Activated CD4-positive, alpha-beta T cell treated with anti-CD3 and anti-CD28 coated beads, Interleukin-2, amount 10 ng/mL, durations not matched to agents 7 days and 5 days (primary cell): ENCODE measurements around the gene CGREF1. TPM values are rescaled to one million over a fixed set of nuclear protein-coding genes. Genes with fewer than 3 reads are reported as not detected.
"Not testable (repeated sequence)": the region's sequence is repeated elsewhere in the genome, so short reads cannot be mapped to it uniquely, and the experiment has no call there.

Experiments
- CTCF ChIA-PET: fragments of 350-600 bp; sonication (Branson Sonifier 250); formaldehyde crosslinking; loops from one replicate; lab custom pipeline; 2021; ENCODE audit warnings: antibody characterized with exemption; lab: Charles Lee
- POLR2A ChIA-PET: fragments of 350-600 bp; sonication (Branson Sonifier 250); formaldehyde crosslinking; loops from one replicate; lab custom pipeline; 2021; ENCODE audit warnings: antibody characterized with exemption; lab: Charles Lee
- DNase-seq: peaks from one replicate; pipeline ENCODE4 v3.0.0-alpha.2; 2020
- H3K27ac Mint-ChIP-seq: one replicate; pipeline ENCODE4 v1.8.0; 2021; ENCODE audit warnings: mild to moderate bottlenecking, moderate library complexity, mixed read lengths
- H3K27me3 Mint-ChIP-seq: one replicate; pipeline ENCODE4 v1.8.0; 2021; ENCODE audit warnings: mixed read lengths
- H3K36me3 Mint-ChIP-seq: one replicate; pipeline ENCODE4 v1.8.0; 2021; ENCODE audit warnings: low read depth, mixed read lengths
- H3K4me1 Mint-ChIP-seq: one replicate; pipeline ENCODE4 v1.8.0; 2021; ENCODE audit warnings: mixed read lengths
- H3K4me3 Mint-ChIP-seq: one replicate; pipeline ENCODE4 v1.8.0; 2021; ENCODE audit warnings: mild to moderate bottlenecking, moderate library complexity, mixed read lengths
- H3K9me3 Mint-ChIP-seq: one replicate; pipeline ENCODE4 v1.8.0; 2021; ENCODE audit warnings: mixed read lengths
- total RNA-seq, 2 experiments: library from RNA; stranded (reverse); gene quantifications; one replicate each; pipeline ENCODE4 v1.2.3, GENCODE V29; 2021

CGREF1 gene
- total RNA-seq, 2 experiments from 2014 or later, result 0.92 to 1.3 TPM

- ChIA-PET CTCF (interaction anchor here (0.6 to 4.6 kb wide), 6 partner anchors 12 to 313 kb away, joined by 3 to 44 read pairs (median 4); partner anchors contain the start of genes AGBL5 and OST4), POLR2A (no interaction called here)
- Mint-ChIP-seq H3K27ac (peak overlapping the region; percentile 54), H3K4me1 (peaks cover 48% of the 10 kb centered on the region), H3K4me3 (no peak overlapping the region), H3K27me3 (peaks cover 1% of the 10 kb centered on the region), H3K9me3 (no peaks in the 10 kb centered on the region), H3K36me3 (no peaks in the 10 kb centered on the region)
- no peak for DNase-seq
Measured at GRCh38 chr2:27082773-27083409, 36.0 kb downstream of the CGREF1 start.

- Mint-ChIP-seq H3K36me3 (no peaks in the 10 kb centered on the region), H3K27ac (peak overlapping the region; percentile 98), H3K4me1 (peaks cover 46% of the 10 kb centered on the region), H3K9me3 (no peaks in the 10 kb centered on the region), H3K4me3 (no peak overlapping the region), H3K27me3 (peaks cover 2% of the 10 kb centered on the region)
- DNase-seq, result no peak
- POLR2A ChIA-PET, result no interaction called here
- CTCF ChIA-PET, result interaction anchor here (0.6 to 4.6 kb wide), 9 partner anchors 12 to 313 kb away, joined by 3 to 44 read pairs (median 6); partner anchors contain the start of genes AGBL5 and OST4
Measured at GRCh38 chr2:27081984-27082772, 36.8 kb downstream of the CGREF1 start.

- CTCF ChIA-PET, result interaction anchor here (0.9 to 4.3 kb wide), 9 partner anchors 10 to 223 kb away, joined by 3 to 44 read pairs (median 6); partner anchors contain the start of genes AGBL5 and OST4
- no peak for DNase-seq
- Mint-ChIP-seq H3K4me3 (peak overlapping the region; percentile 49), H3K36me3 (no peaks in the 10 kb centered on the region), H3K9me3 (no peaks in the 10 kb centered on the region), H3K4me1 (peaks cover 54% of the 10 kb centered on the region), H3K27me3 (peaks cover 2% of the 10 kb centered on the region), H3K27ac (peak overlapping the region; percentile 98)
- POLR2A ChIA-PET, result interaction anchor here (0.8 to 1.0 kb wide), 2 partner anchors 9 to 30 kb away, joined by 4 to 9 read pairs; partner anchors contain the start of gene OST4
Measured at GRCh38 chr2:27080603-27080936, 38.4 kb downstream of the CGREF1 start.

GRCh38 chr2:27080140-27080469, 38.8 kb downstream of the CGREF1 start:
- H3K27ac Mint-ChIP-seq, result no peak overlapping the region
- H3K27me3 Mint-ChIP-seq, result peaks cover 2% of the 10 kb centered on the region
- H3K4me3 Mint-ChIP-seq, result no peak overlapping the region
- peaks cover 54% of the 10 kb centered on the region for H3K4me1 Mint-ChIP-seq
- DNase-seq, result no peak
- CTCF ChIA-PET, result interaction anchor here (1.5 to 4.3 kb wide), 5 partner anchors 10 to 223 kb away, joined by 6 to 44 read pairs (median 14); partner anchors contain the start of genes AGBL5 and OST4
- H3K36me3 Mint-ChIP-seq, result no peaks in the 10 kb centered on the region
- POLR2A ChIA-PET, result no interaction called here
- H3K9me3 Mint-ChIP-seq, result no peaks in the 10 kb centered on the region

GRCh38 chr2:27079233-27080139, 39.4 kb downstream of the CGREF1 start:
- ChIA-PET CTCF (interaction anchor here (2.4 to 4.3 kb wide), 2 partner anchors 9 to 24 kb away, joined by 15 to 44 read pairs; partner anchors contain the start of gene OST4), POLR2A (no interaction called here)
- no peak for DNase-seq
- Mint-ChIP-seq H3K27ac (no peak overlapping the region), H3K4me1 (peaks cover 55% of the 10 kb centered on the region), H3K36me3 (no peaks in the 10 kb centered on the region), H3K9me3 (no peaks in the 10 kb centered on the region), H3K4me3 (no peak overlapping the region), H3K27me3 (peaks cover 2% of the 10 kb centered on the region)

- POLR2A ChIA-PET, result no interaction called here
- H3K27ac Mint-ChIP-seq, result no peak within 1 kb of the TSS
- no peak for DNase-seq
- H3K4me1 Mint-ChIP-seq, result peaks cover 56% of the 10 kb centered on the region
- H3K27me3 Mint-ChIP-seq, result peaks cover 2% of the 10 kb centered on the region
- CTCF ChIA-PET, result interaction anchor here (0.7 kb wide), 1 partner anchor 63 kb away, joined by 3 read pairs; no protein-coding TSS in a partner anchor
- H3K4me3 Mint-ChIP-seq, result no peak within 1 kb of the TSS
- peaks cover 3% of the 10 kb centered on the region for H3K36me3 Mint-ChIP-seq
- H3K9me3 Mint-ChIP-seq, result no peaks in the 10 kb centered on the region
Measured at GRCh38 chr2:27078267-27079194, 40.4 kb downstream of the CGREF1 start, which contains the start of gene EMILIN1. TSS of gene EMILIN1 (plus strand) at chr2:27078615. CDS start at chr2:27079066, 451 bp downstream.

- CTCF ChIA-PET, result interaction anchor here (0.6 to 1.5 kb wide), 2 partner anchors 21 to 194 kb away, joined by 3 read pairs; no protein-coding TSS in a partner anchor
- POLR2A ChIA-PET, result no interaction called here
- no peaks in the 10 kb centered on the region for H3K9me3 Mint-ChIP-seq
- no peak overlapping the region for H3K27ac Mint-ChIP-seq
- H3K27me3 Mint-ChIP-seq, result peaks cover 2% of the 10 kb centered on the region
- DNase-seq, result no peak
- H3K36me3 Mint-ChIP-seq, result peaks cover 3% of the 10 kb centered on the region
- H3K4me1 Mint-ChIP-seq, result peaks cover 64% of the 10 kb centered on the region
- no peak overlapping the region for H3K4me3 Mint-ChIP-seq
Measured at GRCh38 chr2:27077231-27077630, 41.7 kb downstream of the CGREF1 start.

GRCh38 chr2:27076323-27076722, 42.6 kb downstream of the CGREF1 start:
- peaks cover 2% of the 10 kb centered on the region for H3K27me3 Mint-ChIP-seq
- peaks cover 3% of the 10 kb centered on the region for H3K36me3 Mint-ChIP-seq
- no peak overlapping the region for H3K4me3 Mint-ChIP-seq
- POLR2A ChIA-PET, result no interaction called here
- peak overlapping the region; percentile 10 for H3K27ac Mint-ChIP-seq
- peaks cover 61% of the 10 kb centered on the region for H3K4me1 Mint-ChIP-seq
- DNase-seq, result no peak
- H3K9me3 Mint-ChIP-seq, result no peaks in the 10 kb centered on the region
- CTCF ChIA-PET, result interaction anchor here (1.5 kb wide), 1 partner anchor 195 kb away, joined by 3 read pairs; no protein-coding TSS in a partner anchor

GRCh38 chr2:27075566-27075871, 43.4 kb downstream of the CGREF1 start:
- H3K9me3 Mint-ChIP-seq, POLR2A ChIA-PET, H3K36me3 Mint-ChIP-seq, H3K27me3 Mint-ChIP-seq, DNase-seq: not testable (repeated sequence)
- Mint-ChIP-seq H3K4me1 (peaks cover 62% of the 10 kb centered on the region), H3K4me3 (peak overlapping the region; percentile 31), H3K27ac (peak overlapping the region; percentile 93)
- CTCF ChIA-PET, result interaction anchor here (0.6 to 3.2 kb wide), 3 partner anchors 22 to 315 kb away, joined by 3 to 11 read pairs (median 4); no protein-coding TSS in a partner anchor

GRCh38 chr2:27074738-27075565, 44.0 kb downstream of the CGREF1 start:
- Mint-ChIP-seq H3K4me1 (peaks cover 62% of the 10 kb centered on the region), H3K27me3 (peaks cover 2% of the 10 kb centered on the region), H3K36me3 (peaks cover 12% of the 10 kb centered on the region), H3K4me3 (peak overlapping the region; percentile 31), H3K9me3 (no peaks in the 10 kb centered on the region), H3K27ac (peak overlapping the region; percentile 93)
- peak; percentile 59 for DNase-seq
- CTCF ChIA-PET, result interaction anchor here (0.5 to 8.7 kb wide), 7 partner anchors 7 to 595 kb away, joined by 3 to 44 read pairs (median 4); partner anchors contain the start of gene KHK
- POLR2A ChIA-PET, result interaction anchor here (0.6 kb wide), 1 partner anchor 24 kb away, joined by 3 read pairs; no protein-coding TSS in a partner anchor
